Posterior cingulate gyrus (tissue), 11 donors: ENCODE measurements around the gene SLC5A12.

Experiments used
- DNase-seq, 10 donors: peaks; one replicate each; pipeline versions ENCODE4 v3.0.0 to v3.0.0-alpha.2; 2020 to 2021; ENCODE audit warnings: mixed read lengths in 3 of 10
- intact Hi-C: fragments of 100-400 bp; cut with DNase I; formaldehyde crosslinking; loops from one replicate; pipeline ENCODE4 v1.15.1; 2023

Gene SLC5A12, protein sequence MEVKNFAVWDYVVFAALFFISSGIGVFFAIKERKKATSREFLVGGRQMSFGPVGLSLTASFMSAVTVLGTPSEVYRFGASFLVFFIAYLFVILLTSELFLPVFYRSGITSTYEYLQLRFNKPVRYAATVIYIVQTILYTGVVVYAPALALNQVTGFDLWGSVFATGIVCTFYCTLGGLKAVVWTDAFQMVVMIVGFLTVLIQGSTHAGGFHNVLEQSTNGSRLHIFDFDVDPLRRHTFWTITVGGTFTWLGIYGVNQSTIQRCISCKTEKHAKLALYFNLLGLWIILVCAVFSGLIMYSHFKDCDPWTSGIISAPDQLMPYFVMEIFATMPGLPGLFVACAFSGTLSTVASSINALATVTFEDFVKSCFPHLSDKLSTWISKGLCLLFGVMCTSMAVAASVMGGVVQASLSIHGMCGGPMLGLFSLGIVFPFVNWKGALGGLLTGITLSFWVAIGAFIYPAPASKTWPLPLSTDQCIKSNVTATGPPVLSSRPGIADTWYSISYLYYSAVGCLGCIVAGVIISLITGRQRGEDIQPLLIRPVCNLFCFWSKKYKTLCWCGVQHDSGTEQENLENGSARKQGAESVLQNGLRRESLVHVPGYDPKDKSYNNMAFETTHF

DNA sequence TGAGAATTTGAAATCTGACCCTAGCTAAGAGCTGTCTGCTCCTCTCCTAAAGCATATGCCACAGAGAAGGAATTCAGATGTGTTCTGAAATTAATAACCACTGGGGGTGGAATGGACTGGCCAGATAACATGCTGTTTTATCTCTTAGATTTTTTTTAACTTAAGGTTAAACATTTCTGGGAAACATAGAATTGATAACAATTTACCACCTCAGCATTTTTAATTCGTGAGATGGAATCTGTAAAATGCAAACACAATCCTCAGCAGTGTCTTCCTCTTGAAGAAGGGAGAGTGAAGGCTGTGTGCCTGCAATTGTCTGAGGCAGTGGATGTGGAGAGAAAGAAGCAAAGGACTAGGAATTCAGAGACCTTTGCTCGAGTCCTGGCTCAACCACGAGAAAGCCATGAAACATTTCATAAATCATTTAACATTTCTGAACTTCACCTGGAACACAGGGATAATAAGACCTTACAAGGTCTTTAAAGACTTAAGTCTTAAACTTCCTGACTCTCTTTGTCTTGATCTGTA, at the start of gene SLC5A12:
Gene SLC5A12 (minus strand): TSS at position 113 of the 528 bp plus-strand sequence. CDS start 346 bp downstream, outside the sequence.
- intact Hi-C loops: no loop called here
- DNase-seq: no peak

DNA sequence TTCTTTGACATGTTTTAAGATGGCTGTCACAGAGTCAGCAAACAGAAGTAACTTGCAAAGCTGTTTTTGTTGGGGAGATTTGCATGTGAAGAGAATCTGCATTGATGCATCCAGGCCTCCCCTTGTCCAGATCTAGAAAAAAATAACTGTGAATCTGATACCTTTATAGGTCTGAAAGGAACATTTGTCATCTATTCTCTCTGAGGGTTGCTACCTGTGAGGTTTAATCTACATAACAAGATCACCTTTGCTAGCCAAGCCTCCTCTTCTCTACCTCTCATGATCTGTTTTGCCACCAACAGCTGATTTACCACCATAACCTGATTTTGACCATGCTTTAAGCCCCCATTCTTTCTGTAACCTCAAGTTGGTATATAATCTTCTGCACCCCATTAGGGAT, 47.2 kb upstream of the SLC5A12 start:
- no peak for DNase-seq
- intact Hi-C loops: no loop called here

DNA sequence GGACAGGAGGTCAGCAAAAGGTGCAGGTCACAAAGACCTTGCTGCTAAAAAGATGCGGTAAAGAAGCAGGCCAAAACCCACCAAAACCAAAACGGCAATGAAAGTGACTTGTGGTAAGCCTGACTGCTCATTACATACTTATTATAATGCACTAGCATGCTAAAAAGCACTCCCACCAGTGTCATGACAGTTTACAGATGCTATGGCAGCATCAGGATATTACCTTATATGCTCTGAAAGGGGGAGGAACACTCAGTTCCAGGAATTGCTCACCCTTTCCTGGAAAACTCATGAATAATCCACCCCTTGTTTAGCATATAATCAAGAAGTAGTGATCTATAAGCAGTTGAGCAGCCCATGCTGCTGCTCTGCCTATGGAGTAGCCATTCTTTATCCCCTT, 45.2 kb upstream of the SLC5A12 start:
- no peak for DNase-seq
- intact Hi-C loops: no loop called here

DNA sequence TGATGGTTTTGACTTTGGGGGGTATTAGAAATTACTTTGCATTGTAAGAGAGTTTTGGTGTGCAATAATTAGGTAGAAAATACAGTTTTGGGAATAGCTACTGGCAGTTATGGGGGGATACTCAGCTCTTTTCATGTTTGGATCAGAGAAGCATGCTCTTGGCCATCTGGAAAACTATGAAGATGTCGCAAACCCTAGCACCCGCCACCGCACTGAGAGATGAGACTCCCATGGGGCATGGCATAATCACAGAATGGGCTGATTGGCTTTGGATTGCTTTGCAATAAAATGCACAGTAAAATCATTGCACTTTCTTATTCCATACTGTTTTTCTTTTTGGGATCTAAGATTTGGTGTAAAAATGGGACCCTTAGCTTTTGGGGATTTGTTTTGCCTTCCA, 43.5 kb upstream of the SLC5A12 start:
- intact Hi-C loops: no loop called here

DNA sequence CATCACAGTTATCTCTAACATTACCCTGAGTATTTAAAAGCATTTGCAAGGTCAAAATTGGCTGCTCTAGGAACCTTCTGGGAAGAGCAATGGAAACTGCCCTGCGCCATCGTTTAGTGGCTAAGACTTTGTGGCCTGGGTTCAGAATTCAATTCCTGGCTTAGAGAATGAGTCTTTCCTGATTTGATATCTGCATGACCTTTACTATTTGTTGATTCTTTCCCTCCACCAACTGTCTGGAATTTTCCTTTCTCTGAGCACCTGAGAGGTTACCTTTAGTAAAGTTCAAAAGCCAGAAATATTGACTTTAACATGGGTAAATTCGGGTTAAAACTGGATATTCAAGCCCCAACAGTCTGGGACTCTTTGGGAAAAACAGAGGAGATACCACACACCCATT, 43.0 kb upstream of the SLC5A12 start:
- intact Hi-C loops: no loop called here
- DNase-seq: no peak

More for the DNA sequence above, 43.5 kb upstream of the SLC5A12 start:
- no peak for DNase-seq

DNA sequence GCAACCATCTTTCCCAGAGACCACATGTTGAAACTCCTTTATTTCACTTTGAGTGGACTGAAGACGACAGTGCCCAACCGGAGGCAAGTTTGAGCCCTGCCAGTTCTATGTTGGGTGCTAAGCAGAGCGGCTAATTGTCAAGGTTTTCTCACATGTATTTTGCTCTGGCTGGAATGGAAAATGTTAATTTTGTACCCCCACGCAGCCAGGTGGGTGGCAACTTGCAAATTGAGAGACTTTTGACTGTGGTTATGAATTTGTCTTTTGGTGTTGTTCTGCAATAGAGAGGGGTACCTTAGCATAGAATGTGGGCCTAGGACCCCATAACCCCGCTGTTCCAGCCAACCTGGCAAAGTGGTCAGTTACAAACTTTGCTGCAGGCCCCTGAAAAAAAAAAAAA, 42.5 kb upstream of the SLC5A12 start:
- DNase-seq: no peak
- intact Hi-C loops: no loop called here

DNA sequence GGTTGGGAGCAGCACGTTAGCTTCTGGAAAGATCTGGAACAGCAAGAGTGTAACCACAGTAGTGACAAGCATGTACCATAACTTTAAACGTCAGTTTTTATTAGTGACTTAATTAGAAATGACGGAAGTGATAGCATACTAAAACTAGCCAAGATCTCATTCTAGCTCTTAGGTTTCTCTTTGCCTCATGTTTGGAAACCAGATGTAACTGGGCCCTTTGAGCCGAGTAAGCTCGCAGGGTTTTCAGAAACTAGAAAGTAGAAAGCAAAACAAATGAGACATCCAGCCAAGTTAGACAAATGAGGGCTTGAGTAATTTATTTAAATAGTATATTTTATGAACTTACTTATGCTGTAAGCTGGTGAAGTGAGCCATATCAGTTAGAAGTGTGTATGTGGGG, 40.2 kb upstream of the SLC5A12 start:
- no peak for DNase-seq
- intact Hi-C loops: no loop called here

DNA sequence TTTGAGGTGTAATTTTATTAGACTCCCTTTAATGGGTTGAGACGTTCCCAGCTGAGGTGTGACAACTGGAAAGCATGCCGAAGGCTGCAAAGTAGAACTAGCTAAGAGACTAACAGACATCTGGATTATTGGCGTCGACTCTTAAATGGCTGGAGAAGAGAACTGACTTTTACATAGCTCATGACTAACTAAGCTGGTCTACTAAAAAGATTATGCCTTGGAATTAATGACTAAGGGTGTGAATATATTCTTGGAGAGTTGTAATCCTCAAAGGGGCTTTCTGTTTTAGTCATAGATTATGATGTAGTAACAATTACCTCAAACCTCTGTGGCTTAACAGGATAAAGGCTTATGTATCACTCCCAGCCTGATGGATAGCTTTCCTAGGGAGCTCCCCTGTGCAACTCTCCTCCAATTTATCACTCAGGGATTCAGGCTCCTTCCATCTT, 39.5 kb upstream of the SLC5A12 start:
- intact Hi-C loops: no loop called here

DNA sequence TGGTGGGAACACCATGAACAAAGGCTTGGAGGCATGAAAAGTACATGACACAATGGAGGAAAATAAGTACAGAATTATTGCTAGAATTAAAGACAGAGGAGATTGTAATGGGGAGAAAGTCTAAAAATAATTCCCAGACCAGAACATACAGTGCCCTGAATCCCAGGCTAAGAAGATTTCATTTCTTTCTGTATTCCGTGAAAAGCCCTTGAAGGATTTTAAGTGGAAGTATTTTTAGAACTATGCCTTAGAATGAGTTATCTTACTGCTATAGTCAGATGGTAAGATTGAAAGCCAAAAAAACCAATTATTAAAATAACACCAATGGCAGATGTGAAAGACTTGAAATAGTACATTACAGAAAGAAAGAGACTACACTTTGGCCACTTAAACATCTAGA, 36.1 kb upstream of the SLC5A12 start:
- intact Hi-C loops: loop anchor here (10.0 kb wide), 1 partner anchor 727 kb away; no protein-coding TSS in a partner anchor
- no peak for DNase-seq

More for the DNA sequence above, 39.5 kb upstream of the SLC5A12 start:
- DNase-seq: no peak

DNA sequence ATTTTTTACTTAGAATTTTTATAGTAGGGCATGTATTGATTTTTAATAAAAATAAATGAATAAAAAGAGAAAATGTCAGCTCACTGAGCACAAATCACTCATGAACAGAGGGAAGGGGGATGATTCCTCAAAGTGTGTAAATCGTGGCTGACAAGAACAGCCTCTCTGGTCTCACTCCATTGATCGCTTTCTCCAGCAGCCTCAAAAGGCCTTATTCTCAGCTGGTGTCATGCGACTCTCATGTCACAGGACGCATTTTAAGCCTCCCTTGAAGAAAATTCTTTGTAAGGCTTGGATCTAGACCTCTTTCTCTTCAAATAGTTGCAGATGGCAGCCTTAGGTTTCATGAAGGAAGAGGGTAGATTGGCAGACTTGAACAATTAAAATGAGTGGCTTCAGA, 33.9 kb upstream of the SLC5A12 start:
- intact Hi-C loops: loop anchor here (2.0 to 10.0 kb wide), 2 partner anchors 403 to 729 kb away; no protein-coding TSS in a partner anchor
- no peak for DNase-seq

DNA sequence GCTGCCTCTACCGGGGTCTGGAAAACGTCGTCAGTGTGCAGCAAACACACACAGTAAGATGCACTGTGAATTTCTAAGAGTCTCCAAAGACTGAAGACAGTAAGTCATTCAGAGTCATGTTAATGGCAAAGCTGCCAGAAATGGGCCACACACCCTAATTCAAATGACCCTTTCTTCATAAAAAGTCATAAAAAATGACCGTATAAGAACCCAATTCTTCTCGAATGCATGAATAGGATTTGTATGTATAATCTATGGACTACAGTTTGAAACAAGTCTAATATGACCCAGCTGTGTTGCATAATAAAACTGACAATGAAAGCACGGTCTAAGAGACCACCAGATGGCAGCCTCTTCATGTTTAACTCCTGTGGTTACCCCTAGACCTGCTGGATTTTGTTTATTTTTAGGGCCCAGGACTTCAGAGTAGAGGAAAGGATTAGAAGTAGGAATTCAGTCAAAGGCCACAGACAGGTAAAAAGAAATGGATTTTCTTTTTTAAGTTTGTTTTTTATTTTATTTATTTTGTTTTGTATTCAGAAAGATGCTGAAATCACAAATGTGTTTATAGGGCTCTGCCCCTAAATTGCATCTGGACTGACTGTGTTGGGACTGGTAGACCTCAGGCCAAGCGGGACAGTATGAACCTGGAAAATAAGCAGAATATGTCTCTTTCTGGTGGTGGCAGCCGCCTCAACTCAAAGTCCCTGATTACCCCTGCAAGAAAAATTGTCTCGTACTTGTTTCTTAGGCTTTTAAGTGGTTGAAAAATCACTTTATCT, 32.1 kb upstream of the SLC5A12 start:
- intact Hi-C loops: loop anchor here (2.0 to 10.0 kb wide), 3 partner anchors 405 to 731 kb away; no protein-coding TSS in a partner anchor
- DNase-seq: peak in 6 of 10 donors; percentile 27 to 59 (median 31)

DNA sequence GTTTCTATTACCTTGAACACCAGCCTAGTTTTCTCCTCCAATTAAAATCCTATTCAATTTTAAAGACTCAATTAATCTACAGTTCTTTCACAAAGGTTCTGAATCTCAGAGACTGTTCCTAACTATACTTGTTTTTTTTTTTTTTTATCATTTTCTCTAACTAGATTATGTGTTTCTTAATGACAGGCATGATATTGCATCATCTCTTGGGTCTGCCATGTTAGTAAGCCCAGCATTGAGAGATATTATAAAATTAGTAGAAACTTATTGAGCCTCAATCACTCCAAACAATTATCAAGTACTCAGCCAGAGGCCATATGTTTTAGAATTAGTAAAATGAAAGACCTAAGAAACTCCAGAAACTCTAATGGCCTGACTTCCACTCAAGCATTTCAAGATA, 28.1 kb upstream of the SLC5A12 start:
- DNase-seq: no peak
- intact Hi-C loops: loop anchor here (5.0 to 10.0 kb wide), 2 partner anchors 453 to 735 kb away; no protein-coding TSS in a partner anchor

DNA sequence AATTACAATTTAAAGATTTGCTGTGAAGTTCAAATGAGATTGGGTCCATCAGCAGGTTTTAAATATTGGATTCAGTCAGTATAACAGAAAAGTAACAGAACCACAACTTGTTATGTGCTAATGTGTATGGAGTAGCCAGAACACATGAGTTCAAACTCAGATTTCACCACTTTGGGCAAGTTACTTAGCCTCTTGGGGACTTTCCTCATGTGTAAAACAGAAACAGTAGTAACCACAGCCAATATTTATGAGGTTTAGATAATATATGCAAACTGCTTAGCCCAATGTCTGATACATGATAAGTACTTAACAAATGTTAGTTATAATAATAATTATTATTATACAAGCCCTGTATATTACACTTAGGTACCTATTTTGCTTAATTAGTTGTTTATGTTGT, 21.8 kb upstream of the SLC5A12 start:
- intact Hi-C loops: no loop called here
- DNase-seq: no peak

DNA sequence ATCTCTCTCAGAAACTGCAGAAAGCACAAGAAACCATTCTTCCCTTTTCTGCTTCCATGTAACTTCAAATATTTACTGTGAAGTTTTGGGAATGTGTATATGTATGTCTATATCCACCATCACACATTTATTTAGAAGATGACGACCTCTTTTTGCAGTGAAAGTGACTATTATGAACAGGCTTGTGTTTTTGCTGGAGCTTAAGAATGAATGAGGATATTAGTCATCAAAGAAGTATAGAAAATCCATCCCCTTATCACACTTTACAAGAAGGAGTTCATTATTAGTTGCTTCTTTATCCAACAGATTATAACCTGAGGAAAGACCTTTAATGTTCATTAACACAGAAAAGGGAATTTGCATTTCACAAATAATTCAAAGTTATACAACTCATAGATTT, 21.1 kb upstream of the SLC5A12 start:
- no peak for DNase-seq
- intact Hi-C loops: no loop called here

DNA sequence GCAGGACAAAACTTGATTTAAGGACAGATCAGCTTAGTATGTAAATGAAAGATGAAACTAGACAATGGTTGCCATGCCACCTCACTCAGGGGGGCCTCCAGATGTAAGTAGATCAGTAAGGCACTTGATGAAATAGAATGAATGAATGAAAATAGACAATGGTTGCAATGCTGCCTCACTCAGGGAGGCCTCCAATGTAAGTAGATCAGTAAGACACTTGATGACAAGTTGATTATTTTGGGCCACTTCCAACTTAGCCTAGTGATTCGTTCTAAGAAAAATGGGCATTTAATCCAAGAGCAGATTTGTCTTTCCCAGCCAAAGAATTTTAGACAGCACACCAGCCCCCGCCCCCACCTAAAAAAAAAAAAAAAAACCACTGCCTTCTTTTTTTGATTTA, 19.2 kb upstream of the SLC5A12 start:
- no peak for DNase-seq
- intact Hi-C loops: no loop called here

DNA sequence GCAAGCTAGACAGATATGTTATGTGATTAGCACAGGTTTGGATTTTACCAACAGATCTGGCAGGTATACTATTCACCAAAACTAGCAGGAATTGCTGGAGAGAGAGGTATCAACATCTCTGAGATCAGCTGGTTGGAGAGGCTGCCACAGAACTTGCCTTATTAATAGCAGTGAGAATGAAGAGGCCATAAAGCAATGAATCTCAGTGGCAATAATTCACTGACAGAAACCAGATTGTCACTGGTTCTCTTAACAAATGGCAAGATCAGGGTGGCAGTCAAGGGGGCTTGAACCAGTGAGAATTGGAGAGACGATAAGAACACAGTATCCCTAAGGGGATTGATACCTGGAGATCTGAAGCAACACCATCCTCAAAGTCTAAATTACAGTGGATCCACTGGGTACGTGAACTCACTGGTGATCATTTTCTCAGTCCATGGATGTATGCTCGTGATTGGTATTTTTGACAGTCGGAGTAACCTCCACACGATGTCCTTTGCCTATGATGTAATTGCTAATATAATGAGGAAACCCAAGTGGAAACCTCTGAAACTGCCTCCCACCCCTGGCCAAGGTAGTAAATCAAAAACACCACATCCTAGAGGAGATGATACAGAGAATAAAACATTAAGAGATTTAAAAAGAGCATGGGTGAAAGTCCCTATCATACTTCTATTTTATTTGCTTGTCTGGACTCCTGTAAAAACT, 17.7 kb upstream of the SLC5A12 start:
- intact Hi-C loops: no loop called here
- no peak for DNase-seq

DNA sequence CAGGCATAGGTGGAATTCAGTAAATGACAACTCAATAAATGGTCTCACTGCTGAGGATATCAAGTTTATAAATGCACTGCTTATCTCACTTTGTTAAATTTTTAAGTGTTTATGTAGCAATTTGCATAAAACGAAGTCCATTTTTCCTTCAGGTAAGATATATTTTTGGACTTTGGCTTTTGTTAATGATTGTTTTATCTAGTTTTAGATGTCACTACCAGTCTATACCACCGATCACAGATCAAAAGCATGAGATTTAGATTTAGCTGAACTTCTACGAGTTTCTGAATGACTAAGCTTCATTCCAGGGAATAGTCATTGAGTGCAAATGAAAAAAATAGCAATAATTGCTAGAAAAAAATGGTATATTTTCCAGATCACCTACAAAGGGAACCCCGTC, 12.8 kb upstream of the SLC5A12 start:
- intact Hi-C loops: no loop called here
- no peak for DNase-seq

DNA sequence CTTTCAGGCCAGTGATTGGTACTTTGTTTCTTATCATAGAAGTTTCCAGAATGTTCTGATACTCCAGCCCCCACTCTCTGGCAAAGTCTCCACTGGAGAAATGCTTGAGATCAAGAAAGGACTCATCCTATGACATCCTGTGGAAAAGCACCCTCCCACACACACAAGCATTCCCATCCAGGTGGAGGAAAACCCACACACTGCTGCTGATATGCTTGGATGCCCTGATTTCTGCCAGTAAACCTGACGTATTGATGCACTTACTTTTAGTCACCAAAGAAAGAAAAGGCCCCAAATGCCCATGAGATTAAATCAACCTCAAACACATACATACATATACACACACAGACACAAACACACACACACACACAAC, 9.2 kb upstream of the SLC5A12 start:
- peak in 1 of 10 donors; percentile 47 for DNase-seq
- intact Hi-C loops: no loop called here

DNA sequence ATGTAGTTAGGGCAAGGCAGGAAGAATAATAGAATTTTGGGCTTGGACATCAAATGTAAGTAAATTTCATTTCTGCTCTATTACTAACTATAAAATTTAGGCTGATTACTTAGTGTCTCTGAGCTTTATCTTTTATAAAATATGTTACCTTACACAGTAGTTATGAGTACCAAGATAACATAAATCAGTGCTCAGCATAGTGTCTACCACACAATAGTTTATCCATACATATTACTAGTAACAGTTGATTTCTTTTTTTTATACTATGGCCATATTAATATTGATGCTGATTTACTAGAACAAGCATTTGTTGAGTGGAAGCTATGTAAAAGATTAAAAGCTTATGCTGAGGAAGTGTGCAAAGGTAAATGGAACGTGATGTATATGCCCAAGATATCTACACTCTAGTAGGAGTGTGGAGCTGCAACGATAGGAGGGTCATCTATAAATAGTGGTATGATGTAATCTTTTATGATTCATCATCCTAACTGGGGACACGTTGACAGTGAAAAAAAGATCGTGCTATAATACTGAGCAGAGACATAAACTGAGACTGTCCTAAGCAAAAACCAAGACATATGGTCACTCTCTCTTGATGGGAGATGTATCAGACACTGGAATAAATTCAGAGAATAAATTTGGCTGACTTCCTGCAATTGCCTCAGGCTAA, 8.7 kb upstream of the SLC5A12 start:
- intact Hi-C loops: no loop called here

DNA sequence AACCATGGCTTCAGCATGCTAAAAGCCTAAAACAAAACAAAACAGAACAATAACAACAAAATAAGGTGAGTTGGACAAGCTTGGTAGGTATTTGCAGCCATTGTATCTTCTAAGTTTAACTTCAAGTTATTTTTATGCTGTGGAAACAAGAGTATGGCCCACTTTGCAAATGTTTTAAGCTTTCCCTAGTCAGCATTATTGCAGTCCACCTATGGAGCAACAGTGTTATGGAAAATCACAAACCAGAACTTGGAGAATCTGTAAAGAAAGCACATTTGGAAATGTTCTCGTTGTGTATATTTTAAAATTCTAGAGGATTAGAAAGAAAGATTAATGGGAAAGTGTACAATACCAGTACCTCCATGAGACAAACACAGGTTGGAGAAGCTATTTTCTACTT, 7.4 kb upstream of the SLC5A12 start:
- intact Hi-C loops: no loop called here
- no peak for DNase-seq

More for the DNA sequence above, 8.7 kb upstream of the SLC5A12 start:
- no peak for DNase-seq
